NCI-H1930 (cell line): ENCODE results near the gene KLF4.

Source experiments
- DNase-seq, 2 experiments: peaks; one replicate each; lab custom pipeline; 2025; lab: John Stamatoyannopoulos, UW

The KLF4 gene

DNA sequence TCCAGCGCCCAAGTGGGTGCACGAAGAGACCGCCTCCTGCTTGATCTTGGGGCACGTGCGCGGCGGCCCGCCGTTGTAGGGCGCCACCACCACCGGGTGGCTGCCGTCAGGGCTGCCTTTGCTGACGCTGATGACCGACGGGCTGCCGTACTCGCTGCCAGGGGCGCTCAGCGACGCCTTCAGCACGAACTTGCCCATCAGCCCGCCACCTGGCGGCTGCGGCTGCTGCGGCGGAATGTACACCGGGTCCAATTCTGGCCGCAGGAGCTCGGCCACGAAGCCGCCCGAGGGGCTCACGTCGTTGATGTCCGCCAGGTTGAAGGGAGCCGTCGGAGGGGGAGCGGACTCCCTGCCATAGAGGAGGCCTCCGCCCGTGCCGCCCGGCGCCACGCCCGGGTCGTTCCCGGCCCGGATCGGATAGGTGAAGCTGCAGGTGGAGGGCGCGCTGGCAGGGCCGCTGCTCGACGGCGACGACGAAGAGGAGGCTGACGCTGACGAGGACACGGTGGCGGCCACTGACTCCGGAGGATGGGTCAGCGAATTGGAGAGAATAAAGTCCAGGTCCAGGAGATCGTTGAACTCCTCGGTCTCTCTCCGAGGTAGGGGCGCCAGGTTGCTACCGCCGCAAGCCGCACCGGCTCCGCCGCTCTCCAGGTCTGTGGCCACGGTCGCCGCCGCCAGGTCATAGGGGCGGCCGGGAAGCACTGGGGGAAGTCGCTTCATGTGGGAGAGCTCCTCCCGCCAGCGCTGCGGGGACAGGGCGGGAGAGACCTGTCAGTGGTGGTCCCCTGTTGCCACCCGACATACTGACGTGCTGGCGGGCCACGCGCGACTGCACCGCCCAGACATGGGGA, 1.8 kb downstream of the KLF4 start:
- DNase-seq, result no peak

DNA sequence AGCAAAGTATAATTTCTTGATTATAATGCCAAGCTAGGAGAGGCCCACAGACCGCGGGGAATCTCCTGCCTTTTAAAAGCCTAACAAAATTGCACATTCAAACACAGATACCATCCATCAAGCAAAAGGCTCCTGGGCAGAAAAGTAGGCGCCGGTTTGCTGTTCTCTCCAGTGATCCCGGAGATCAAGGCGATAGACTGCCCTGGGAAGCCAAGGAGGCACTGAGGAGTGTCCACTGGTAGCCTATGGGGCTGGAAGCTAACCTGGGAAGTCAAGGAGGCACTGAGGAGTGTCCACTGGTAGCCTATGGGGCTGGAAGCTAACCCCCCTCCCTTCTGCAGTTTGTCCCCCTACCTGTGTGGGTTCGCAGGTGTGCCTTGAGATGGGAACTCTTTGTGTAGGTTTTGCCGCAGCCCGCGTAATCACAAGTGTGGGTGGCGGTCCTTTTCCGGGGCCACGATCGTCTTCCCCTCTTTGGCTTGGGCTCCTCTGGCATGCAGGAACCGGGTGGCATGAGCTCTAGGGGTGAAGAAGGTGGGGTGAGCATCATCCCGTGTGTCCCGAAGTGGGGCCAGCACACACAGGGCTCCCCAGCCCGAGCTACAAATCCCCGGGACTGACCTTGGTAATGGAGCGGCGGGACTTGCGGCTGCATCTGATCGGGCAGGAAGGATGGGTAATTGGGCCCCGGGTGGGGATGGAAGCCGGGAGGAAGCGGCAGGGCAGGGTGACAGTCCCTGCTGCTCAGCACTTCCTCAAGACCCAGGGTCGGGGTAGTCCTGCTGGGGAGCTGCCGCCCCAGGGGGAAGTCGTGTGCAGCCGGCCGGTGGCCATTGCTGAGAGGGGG, 2.7 kb downstream of the KLF4 start:
- DNase-seq, result no peak

DNA sequence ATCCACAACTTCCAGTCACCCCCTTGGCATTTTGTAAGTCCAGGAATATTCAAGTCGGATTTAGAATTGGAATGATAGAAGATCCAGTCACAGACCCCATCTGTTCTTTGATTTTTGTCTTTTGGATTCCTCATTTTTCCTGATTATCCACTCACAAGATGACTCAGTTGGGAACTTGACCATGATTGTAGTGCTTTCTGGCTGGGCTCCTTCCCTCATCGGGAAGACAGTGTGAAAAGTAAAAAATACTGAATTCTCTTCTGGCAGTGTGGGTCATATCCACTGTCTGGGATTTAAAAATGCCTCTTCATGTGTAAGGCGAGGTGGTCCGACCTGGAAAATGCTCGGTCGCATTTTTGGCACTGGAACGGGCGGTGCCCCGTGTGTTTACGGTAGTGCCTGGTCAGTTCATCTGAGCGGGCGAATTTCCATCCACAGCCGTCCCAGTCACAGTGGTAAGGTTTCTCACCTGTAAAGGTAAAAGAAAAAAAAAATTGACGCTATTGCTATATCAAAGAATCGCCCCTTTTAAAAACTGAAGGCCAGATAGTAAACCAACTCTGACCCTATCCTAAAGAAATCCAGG, 4.0 kb downstream of the KLF4 start:
- no peak for DNase-seq

GRCh38 chr9:107484117-107484723, 5.3 kb downstream of the KLF4 start:
- DNase-seq, result peak; percentile 36 to 55

GRCh38 chr9:107483666-107484065, 5.9 kb downstream of the KLF4 start:
- no peak for DNase-seq

GRCh38 chr9:107481035-107481434, 8.5 kb downstream of the KLF4 start:
- DNase-seq, result no peak

GRCh38 chr9:107480386-107480789, 9.2 kb downstream of the KLF4 start:
- DNase-seq, result no peak

- no peak for DNase-seq
Measured at GRCh38 chr9:107478805-107479204, 10.8 kb downstream of the KLF4 start.

DNA sequence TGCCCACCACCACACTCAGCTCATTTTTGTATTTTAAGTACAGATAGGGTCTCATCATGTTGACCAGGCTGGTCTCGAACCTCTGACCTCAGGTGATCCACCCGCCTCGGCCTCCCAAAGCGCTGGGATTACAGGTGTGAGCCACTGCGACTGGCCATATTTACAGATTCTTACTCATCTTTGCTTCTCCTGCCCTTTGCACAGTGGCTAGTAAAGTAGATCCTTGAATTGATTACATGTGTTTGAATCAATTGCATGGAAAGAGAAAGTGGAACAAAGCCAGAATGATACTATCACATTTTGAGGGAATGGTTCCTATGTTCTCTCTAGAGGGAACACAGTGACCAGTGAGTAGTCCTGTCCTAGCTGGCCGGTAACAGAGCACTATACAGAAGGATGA, 15.4 kb downstream of the KLF4 start:
- no peak for DNase-seq

DNA sequence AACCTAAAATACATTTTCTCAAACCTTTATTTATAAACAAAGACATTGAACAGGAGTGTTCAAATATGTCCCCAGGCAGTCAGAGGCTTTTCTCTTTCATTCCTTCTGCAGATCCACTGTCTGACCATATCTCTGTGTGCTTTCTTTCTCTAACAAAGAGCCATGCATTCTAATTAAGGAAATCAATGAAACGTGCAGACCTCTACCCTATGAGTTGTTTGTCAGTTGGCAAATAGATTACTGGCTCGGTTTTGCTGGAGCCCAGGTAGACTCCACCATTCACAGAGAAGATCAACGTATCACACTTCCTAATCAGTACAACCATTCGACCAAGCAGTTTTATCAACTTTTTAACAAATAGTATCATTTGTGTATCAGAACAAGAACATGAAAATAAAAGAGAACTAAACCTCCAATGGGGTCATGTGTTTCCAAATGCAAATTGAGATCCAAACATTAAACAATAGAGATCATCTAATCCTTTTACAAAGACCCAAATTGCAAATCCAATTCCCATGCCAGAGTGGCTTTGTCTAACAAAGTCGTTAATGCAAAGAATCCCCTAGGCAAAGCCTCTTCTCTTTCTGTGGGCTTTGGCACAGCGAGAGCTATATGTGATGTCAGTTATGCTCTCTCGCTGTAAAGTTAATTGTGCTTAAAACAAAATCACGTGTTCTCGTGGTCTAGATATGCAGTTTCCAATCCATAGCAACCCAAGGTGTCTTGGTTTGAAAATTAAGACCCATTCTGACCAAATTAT, 16.8 kb downstream of the KLF4 start:
- DNase-seq, result peak in 1 of 2 experiments; percentile 17

GRCh38 chr9:107471552-107471951, 18.0 kb downstream of the KLF4 start:
- no peak for DNase-seq

- DNase-seq, result no peak
Measured at GRCh38 chr9:107467416-107467815, 22.2 kb downstream of the KLF4 start.

DNA sequence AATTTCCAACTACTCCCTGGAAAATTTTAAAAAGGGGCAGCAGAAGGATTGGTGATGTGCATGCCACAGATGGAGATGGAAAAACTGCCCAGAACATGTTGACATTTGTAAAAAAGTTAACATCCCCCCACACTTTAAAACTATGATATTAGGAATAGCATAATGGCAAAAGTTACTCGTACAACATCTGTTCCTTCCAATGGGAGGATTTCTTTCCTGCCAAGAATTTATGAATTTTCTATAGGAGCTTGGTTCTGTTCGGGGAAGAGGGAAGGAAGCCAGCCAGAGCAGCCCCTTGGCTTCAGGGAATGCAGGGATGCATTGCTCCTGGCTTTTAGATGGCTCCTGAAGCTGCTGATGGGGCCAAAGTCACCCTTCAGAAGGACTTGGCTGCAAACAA, 22.7 kb downstream of the KLF4 start:
- no peak for DNase-seq

DNA sequence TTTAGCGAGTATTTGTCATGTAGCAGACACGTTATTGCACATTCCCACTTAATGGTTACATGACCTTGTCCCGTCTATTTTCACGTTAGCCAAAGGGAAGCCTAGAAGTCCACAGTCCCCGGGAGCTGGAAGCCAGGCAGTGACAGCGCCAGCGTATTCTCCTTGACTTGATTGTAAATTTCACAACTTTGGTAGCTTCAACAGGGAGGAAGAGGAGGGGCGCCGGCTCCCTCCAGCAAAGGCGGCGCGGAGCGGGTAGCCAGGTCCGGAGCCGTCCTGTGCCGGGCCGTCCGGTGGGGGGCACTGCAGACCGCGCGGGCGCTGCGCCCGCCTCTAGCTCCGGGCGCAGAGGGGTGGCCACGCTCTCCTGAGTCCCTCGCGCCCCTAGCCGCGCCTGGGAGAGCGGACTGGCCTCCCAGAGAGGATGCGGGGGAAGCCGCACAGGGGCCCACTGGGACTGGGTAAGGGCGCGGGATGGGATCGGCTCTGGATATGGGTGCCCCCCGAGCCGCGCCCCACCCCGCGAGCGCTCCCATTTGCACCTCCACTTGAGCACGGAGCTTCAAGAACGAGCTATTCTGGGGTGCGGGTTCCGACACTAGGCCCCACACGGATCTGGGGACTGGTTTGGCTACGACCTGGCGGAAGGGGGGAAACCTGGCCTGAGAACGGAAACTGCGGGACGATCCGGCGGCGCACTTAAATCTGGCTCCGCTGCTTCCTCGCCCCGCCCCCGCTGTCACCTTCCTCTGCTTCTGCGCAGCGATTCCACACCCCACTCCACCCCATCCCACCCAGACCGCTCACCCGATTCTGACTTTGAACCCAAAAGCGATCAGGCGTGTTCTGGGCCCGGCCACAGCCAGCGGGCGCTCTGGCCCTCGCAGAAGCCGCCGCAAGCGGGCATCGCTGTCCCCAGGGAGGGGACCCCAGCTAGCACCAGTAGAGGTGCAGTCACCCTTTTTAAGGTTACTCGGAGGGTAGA, 23.8 kb downstream of the KLF4 start:
- DNase-seq, result peak in 1 of 2 experiments; percentile 60

- no peak for DNase-seq
Measured at GRCh38 chr9:107464516-107464915, 25.1 kb downstream of the KLF4 start.

GRCh38 chr9:107462691-107463090, 26.9 kb downstream of the KLF4 start:
- DNase-seq, result no peak

DNA sequence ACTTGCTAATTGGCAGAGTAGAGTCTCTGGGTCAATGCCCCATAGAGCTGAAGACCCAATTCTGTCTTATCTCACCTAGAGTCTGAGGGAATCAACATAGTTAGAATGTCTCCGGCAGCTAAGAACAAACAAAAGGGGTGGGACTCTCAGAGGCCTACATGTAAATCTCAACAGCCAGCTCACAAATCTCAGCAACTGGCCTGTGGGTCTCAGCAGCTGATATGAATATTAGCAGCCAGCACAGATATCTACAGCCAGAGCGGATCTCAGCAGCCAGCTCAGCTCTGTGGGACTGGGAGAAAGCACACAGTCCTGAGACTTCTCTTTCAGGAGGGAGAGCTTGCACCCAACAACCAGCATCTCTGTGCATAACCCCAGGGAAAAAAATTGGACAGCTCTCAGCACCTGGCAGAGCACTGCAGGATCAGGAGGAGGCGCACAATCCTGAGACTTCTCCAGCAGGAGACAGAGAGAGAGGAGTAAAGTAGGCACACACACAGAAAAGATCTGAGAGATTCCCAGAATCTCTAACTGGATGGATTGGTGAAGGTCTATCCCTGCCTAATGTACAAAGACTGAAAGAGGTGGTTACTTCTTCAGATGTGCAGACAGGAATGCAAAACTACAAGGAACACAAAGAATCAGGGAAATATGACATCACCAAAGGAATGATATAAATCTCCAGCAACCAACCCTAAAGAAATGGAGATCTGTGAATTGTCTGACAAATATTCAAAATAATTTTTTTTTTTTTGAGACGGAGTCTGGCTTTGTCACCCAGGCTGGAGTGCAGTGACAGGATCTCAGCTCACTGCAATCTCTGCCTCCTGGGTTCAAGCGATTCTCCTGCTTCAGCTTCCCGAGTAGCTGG, 29.2 kb downstream of the KLF4 start:
- no peak for DNase-seq

DNA sequence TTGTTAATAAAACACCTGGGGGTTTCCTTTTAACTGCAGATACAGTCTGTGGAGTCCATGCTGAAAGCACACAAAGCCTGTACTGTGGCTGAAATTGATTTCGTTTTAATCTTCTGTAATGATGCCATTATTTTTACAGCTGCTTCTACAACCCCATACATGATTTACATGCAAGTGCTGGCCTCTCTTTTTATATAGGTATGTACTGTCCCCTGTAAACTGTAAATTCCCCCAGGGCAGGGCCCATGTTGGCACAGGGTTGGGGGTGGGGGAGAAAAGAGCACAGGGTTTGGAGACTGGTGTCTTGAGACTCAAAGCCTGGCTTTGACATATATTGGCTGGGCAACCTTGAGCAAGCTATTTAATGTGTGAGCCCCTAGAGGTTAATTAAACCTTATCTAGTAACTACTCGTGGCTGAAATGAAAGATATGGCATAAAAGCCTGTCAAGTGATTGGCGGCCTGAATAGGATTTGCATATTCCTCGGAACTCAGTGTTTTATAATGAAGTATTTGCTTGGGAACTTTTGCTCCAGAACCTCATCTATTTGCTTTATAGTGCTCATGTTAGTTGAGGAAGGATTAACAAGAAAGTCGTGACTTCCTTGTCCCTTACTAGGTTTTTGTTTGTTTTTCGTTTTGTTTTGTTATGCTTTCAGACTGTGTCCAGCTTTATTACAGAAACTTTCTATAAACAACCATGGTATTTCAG, 34.0 kb downstream of the KLF4 start:
- no peak for DNase-seq

GRCh38 chr9:107453479-107453878, 36.1 kb downstream of the KLF4 start:
- no peak for DNase-seq
